PFSK-1 (cell line): Measurements from ENCODE around the gene MTX1.

Source experiments
- POLR2AphosphoS5 ChIP-seq: IDR thresholded peaks from 2 replicates; pipeline ENCODE4 v1.6.1; 2012; ENCODE audit warnings: low read depth, mild to moderate bottlenecking, control low read depth, low read length, moderate library complexity
- SIN3A ChIP-seq: IDR thresholded peaks from 2 replicates; pipeline ENCODE4 v1.6.1; 2012; ENCODE audit warnings: mild to moderate bottlenecking, low read length, moderate library complexity, borderline replicate concordance; ENCODE audit not compliant: insufficient read depth
- TAF1 ChIP-seq: IDR thresholded peaks from 2 replicates; pipeline ENCODE4 v1.6.1; 2012; ENCODE audit warnings: low read length, control low read depth, borderline replicate concordance; ENCODE audit not compliant: insufficient read depth
- TF ChIP-seq, protein P1 (sequence below), 2 experiments: IDR thresholded peaks; 2 replicates each; pipeline versions ENCODE4 v1.6.1 to v1.8.0; 2011 to 2012; ENCODE audit warnings: low read depth in 2 of 2, low read length in 2 of 2, control low read depth in 1 of 2, inconsistent platforms in 1 of 2, mild to moderate bottlenecking in 1 of 2, moderate library complexity in 1 of 2; ENCODE audit not compliant: insufficient read depth in 1 of 2

GRCh38 chr1:155205035-155205434 is 3.5 kb upstream of the MTX1 start:
- no peak for TF ChIP-seq POLR2AphosphoS5
- no peak for TF ChIP-seq SIN3A
- TF ChIP-seq, protein P1, sequence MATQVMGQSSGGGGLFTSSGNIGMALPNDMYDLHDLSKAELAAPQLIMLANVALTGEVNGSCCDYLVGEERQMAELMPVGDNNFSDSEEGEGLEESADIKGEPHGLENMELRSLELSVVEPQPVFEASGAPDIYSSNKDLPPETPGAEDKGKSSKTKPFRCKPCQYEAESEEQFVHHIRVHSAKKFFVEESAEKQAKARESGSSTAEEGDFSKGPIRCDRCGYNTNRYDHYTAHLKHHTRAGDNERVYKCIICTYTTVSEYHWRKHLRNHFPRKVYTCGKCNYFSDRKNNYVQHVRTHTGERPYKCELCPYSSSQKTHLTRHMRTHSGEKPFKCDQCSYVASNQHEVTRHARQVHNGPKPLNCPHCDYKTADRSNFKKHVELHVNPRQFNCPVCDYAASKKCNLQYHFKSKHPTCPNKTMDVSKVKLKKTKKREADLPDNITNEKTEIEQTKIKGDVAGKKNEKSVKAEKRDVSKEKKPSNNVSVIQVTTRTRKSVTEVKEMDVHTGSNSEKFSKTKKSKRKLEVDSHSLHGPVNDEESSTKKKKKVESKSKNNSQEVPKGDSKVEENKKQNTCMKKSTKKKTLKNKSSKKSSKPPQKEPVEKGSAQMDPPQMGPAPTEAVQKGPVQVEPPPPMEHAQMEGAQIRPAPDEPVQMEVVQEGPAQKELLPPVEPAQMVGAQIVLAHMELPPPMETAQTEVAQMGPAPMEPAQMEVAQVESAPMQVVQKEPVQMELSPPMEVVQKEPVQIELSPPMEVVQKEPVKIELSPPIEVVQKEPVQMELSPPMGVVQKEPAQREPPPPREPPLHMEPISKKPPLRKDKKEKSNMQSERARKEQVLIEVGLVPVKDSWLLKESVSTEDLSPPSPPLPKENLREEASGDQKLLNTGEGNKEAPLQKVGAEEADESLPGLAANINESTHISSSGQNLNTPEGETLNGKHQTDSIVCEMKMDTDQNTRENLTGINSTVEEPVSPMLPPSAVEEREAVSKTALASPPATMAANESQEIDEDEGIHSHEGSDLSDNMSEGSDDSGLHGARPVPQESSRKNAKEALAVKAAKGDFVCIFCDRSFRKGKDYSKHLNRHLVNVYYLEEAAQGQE (IDR thresholded peaks at IDR 0.05; ENCODE audit: insufficient read depth in 1 of 2, low read depth in 2 of 2, low read length in 2 of 2) = no peak
- no peak for TF ChIP-seq TAF1
